Measurements from ENCODE around the gene NUCB2. TPM values are rescaled to one million over a fixed set of nuclear protein-coding genes. Genes with fewer than 3 reads are reported as not detected.
A peak's percentile ranks its signal among the peaks of the same experiment; 100 is the strongest.

The NUCB2 gene
- total RNA-seq, 4 donors from 2014 or later = 41.1 to 79.5 (median 47.5) TPM

- peaks cover 0 to 30% (median 4%) of the 10 kb centered on the region in 3 donors for H3K4me1 ChIP-seq
- WGBS, 2 donors (ENCODE audit: low coverage in 1 of 2) = 91 to 93% methylated on average over 4 to 7 of the region's 7 CpGs
- no peaks in the 10 kb centered on the region for H3K9me3 ChIP-seq
- no peaks in the 10 kb centered on the region for H3K27me3 ChIP-seq
- H3K36me3 ChIP-seq = no peaks in the 10 kb centered on the region
- no peak overlapping the region for H3K4me3 ChIP-seq
- no peak for ATAC-seq
- TF ChIP-seq CTCF (IDR thresholded peaks at IDR 0.05) = no peak
- no peak for TF ChIP-seq POLR2A (IDR thresholded peaks at IDR 0.05)
- TF ChIP-seq EP300 (IDR thresholded peaks at IDR 0.05) = no peak
- no peak for TF ChIP-seq POLR2AphosphoS5 (IDR thresholded peaks at IDR 0.05)
- peak overlapping the region in 2 of 4 donors; percentile 90 to 91 for H3K27ac ChIP-seq
These were observed 74.1 kb downstream of the NUCB2 start for GRCh38 chr11:17350455-17351171.

- peak overlapping the region in 3 of 4 donors; percentile 90 to 91 (median 90) for H3K27ac ChIP-seq
- H3K36me3 ChIP-seq = no peaks in the 10 kb centered on the region
- no peaks in the 10 kb centered on the region for H3K27me3 ChIP-seq
- no peaks in the 10 kb centered on the region for H3K9me3 ChIP-seq
- peak overlapping the region; percentile 63 to 75 for H3K4me3 ChIP-seq
- no peak for ATAC-seq
- 27 to 29% methylated on average over 7 to 12 of the region's 12 CpGs for WGBS, 2 donors (ENCODE audit: low coverage in 1 of 2)
- H3K4me1 ChIP-seq = peaks cover 0 to 30% (median 4%) of the 10 kb centered on the region in 3 donors
- TF ChIP-seq EP300 (IDR thresholded peaks at IDR 0.05) (no peak), CTCF (IDR thresholded peaks at IDR 0.05) (peak in 1 of 4 experiments; percentile 21), POLR2A (IDR thresholded peaks at IDR 0.05) (no peak)
These were observed 74.6 kb downstream of the NUCB2 start for GRCh38 chr11:17351172-17351509.

- WGBS, 2 donors (ENCODE audit: low coverage in 1 of 2) = 0 to 6% methylated on average over 7 to 11 of the region's 61 CpGs
- Histone ChIP-seq H3K9me3 (no peaks in the 10 kb centered on the region), H3K27ac (peak within 1 kb of the TSS; percentile 9 to 91 (median 90)), H3K4me3 (peak within 1 kb of the TSS; percentile 63 to 75), H3K4me1 (peaks cover 0 to 30% (median 4%) of the 10 kb centered on the region in 3 donors), H3K36me3 (no peaks in the 10 kb centered on the region), H3K27me3 (no peaks in the 10 kb centered on the region)
- ATAC-seq = peak; percentile 84
- TF ChIP-seq POLR2AphosphoS5 (IDR thresholded peaks at IDR 0.05) (peak; percentile 65), CTCF (IDR thresholded peaks at IDR 0.05) (no peak), POLR2A (IDR thresholded peaks at IDR 0.05) (peak in 1 of 2 donors; percentile 23), EP300 (IDR thresholded peaks at IDR 0.05) (no peak)
These were observed 75.1 kb downstream of the NUCB2 start, which contains the start of gene NCR3LG1 for GRCh38 chr11:17351510-17352176. TSS of gene NCR3LG1 (plus strand) at chr11:17351800. CDS start at chr11:17351970, 170 bp downstream.

- WGBS, 2 donors (ENCODE audit: low coverage in 1 of 2) = 0 to 1% methylated on average over 15 to 24 of the region's 69 CpGs
- Histone ChIP-seq H3K36me3 (peaks cover 0 to 15% of the 10 kb centered on the region in 2 donors), H3K4me1 (peaks cover 0 to 30% (median 4%) of the 10 kb centered on the region in 3 donors), H3K27me3 (no peaks in the 10 kb centered on the region), H3K4me3 (peak overlapping the region; percentile 63 to 75), H3K27ac (peak overlapping the region; percentile 77 to 91 (median 90)), H3K9me3 (no peaks in the 10 kb centered on the region)
- peak; percentile 77 for ATAC-seq
- TF ChIP-seq POLR2A (IDR thresholded peaks at IDR 0.05) (peak in 1 of 2 donors; percentile 17), CTCF (IDR thresholded peaks at IDR 0.05) (no peak), POLR2AphosphoS5 (IDR thresholded peaks at IDR 0.05) (peak; percentile 42), EP300 (IDR thresholded peaks at IDR 0.05) (no peak)
These were observed 76.6 kb downstream of the NUCB2 start for GRCh38 chr11:17352950-17353820.
